GM13977 (cell line): ENCODE data around the gene FAM3A.
"Not testable (repeated sequence)": the region's sequence is repeated elsewhere in the genome, so short reads cannot be mapped to it uniquely, and the experiment has no call there.

Experiments used
- DNase-seq: peaks from one replicate; pipeline ENCODE4 v3.0.0; 2012; ENCODE audit warnings: low spot score
- in situ Hi-C: fragments of 300-500 bp; cut with MboI; formaldehyde crosslinking; loops from one replicate; pipeline ENCODE4 v1.12.0; 2022; ENCODE audit warnings: low sequenced_read_pairs, low pct_unique_long_range_greater_than_20kb, mixed read lengths, inconsistent platforms; ENCODE audit not compliant: unreplicated experiment
- TF ChIP-seq, protein P1 (sequence below): IDR thresholded peaks from 2 replicates; pipeline ENCODE4 v1.5.1; 2012; ENCODE audit warnings: mild to moderate bottlenecking, control low read depth; ENCODE audit not compliant: insufficient read depth; ENCODE audit errors: extremely low read depth, missing control alignments

The FAM3A gene, protein sequence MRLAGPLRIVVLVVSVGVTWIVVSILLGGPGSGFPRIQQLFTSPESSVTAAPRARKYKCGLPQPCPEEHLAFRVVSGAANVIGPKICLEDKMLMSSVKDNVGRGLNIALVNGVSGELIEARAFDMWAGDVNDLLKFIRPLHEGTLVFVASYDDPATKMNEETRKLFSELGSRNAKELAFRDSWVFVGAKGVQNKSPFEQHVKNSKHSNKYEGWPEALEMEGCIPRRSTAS

DNA sequence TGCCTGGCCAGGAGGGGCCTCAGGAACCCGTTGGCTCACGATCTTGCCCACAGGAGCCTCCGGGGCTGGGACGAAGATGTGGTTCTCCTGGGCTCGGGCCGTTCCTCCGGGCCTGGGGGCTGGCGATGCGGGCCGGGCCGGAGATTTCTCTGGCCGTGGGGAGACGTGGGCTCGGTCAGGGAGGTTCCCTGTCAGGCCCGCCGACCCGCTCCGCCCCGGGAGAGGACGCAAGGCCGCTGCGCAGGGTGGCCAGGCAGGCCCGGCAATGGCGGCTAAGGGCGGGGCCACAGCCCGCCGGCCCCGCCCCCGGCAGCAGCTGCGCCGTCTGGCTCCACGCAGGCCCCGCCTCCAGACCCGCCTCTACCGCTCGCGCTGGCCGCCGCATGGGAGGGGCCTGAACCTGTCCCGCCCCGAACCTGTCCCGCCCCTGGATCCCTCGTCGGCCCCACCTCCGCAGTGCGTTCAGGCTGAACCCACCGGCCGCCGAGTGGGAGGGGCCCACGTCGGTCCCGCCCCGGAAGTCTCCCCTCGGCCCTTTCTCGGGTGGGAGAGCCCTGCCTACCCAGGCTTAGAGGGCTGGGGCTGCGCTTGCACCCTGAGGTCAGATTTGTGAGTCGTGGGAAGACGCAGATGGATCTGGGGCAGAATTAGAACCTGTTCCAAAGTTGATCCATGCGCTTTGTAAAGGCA lies at the start of gene FAM3A:
Gene FAM3A (minus strand): TSS at position 267 of the 690 bp plus-strand sequence. CDS start 460 bp downstream, outside the sequence.
- DNase-seq = peak; percentile 91
- in situ Hi-C loops = no loop called here
- TF ChIP-seq, protein P1, sequence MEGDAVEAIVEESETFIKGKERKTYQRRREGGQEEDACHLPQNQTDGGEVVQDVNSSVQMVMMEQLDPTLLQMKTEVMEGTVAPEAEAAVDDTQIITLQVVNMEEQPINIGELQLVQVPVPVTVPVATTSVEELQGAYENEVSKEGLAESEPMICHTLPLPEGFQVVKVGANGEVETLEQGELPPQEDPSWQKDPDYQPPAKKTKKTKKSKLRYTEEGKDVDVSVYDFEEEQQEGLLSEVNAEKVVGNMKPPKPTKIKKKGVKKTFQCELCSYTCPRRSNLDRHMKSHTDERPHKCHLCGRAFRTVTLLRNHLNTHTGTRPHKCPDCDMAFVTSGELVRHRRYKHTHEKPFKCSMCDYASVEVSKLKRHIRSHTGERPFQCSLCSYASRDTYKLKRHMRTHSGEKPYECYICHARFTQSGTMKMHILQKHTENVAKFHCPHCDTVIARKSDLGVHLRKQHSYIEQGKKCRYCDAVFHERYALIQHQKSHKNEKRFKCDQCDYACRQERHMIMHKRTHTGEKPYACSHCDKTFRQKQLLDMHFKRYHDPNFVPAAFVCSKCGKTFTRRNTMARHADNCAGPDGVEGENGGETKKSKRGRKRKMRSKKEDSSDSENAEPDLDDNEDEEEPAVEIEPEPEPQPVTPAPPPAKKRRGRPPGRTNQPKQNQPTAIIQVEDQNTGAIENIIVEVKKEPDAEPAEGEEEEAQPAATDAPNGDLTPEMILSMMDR = no peak

DNA sequence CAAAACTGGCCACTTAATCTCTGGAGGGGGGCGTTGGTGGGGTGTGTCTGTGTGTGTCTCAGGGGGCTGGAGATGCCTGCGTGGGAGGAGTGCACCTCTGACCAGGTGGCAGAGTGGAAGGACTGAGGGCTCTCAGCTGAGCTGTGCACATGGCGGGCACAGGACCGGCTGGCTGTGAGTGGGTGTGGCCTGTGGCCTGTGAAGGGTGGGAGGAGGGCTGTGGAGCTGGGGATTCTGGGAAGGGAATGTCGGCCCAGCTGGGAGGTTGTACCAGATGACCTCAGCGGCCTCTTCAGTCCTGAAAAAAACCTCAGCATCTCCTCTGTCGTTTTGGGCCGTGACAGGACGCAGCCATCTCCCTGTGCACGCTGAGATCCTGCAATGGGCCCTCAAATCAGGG lies 46.3 kb upstream of the FAM3A start:
- in situ Hi-C loops, DNase-seq: not testable (repeated sequence)

DNA sequence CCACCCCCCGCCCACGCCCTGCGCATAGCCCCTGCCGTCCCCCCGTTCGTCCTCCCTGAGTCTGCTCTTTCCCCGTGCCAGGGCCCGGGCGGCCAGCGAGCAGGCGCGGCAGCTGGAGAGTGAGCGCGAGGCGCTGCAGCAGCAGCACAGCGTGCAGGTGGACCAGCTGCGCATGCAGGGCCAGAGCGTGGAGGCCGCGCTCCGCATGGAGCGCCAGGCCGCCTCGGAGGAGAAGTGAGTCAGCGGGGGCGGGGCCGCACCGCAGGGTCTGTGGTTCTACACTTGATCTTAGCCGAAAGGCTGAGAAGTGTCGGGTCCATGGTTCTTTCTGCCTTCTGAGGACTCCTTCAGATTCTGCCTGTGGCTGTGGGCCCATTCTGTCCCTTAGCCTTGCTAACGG lies 44.3 kb upstream of the FAM3A start:
- DNase-seq, in situ Hi-C loops: not testable (repeated sequence)

DNA sequence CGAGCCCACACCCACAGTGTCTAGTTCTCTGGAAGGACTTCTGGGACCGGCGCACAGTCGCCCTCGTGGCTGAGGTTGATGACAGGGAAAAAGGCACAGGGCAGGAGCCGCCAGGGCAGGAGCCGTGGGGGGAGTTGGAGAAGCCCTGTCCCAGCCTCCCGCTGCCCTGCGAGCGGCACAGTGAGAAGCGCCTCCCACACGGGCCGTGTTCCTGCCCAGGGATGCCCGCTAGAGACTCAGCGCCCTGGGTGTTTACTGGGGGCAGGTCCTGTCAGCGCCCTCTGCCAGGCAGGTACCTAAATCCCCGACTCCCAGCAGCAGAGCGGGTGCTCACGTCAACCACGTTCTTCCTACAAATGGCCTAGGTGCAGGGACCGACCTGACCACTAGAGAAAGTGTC lies 42.9 kb upstream of the FAM3A start:
- DNase-seq = not testable (repeated sequence)

DNA sequence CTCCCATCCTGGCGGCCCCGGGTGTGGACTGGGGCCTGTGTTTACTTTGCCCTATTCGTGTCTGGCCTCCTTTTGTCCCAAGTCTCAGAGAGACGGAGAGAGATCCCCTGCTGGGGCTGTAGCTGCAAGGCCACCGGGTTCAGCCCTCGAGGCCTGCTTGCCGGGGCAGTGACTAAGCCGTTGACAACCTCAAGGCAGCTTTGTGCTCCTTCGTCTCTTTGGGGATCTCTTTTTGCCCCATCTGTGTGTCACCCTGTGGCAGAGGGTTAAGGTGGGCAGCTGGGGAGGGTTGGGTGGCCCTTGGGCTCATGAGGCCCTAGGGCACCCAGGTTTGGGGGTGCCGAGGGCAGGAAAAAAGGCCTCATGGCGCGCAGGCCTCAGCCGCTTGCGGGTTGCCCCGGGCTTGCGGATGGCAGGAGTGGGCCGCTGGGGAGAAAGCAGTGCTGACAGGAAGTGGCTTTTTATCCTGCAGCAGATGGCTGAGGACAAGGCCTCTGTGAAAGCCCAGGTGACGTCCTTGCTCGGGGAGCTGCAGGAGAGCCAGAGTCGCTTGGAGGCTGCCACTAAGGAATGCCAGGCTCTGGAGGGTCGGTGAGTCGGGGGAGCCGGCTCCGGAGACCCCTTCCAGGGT lies 42.1 kb upstream of the FAM3A start:
- in situ Hi-C loops, DNase-seq: not testable (repeated sequence)

More for the DNA sequence above, 42.9 kb upstream of the FAM3A start:
- in situ Hi-C loops = not testable (repeated sequence)

DNA sequence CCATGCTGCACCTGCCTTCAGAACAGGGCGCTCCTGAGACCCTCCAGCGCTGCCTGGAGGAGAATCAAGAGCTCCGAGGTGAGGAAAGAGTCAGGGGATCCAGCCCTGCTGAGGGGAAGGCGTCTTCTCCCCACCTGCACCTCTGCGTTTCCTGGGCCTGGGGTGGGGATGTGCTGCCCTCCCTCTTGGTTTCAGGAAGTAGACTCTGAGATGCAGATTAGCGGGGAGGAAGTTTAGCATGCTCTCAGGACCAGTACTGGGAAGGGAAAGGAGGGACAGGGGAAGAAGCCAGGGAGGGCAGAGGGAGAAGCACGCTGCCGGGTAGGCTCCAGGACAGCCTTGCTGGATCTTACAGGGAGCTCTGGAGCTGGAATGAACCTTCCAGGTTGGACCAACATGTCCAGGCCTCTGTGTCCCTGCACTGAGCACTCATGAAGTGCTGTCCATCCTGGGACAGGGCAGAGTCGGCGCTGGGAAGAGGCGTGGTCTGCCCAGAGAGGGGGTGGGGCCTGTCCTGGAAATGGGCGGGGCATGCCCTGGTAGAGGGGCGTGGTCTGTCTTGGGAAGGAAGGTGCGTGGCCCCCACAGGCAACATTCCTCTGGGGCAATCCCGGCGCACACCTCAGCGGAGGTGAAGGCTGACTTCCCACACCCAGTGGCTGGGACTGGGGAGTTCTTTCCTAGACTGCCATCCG lies 36.2 kb upstream of the FAM3A start:
- DNase-seq, in situ Hi-C loops: not testable (repeated sequence)

DNA sequence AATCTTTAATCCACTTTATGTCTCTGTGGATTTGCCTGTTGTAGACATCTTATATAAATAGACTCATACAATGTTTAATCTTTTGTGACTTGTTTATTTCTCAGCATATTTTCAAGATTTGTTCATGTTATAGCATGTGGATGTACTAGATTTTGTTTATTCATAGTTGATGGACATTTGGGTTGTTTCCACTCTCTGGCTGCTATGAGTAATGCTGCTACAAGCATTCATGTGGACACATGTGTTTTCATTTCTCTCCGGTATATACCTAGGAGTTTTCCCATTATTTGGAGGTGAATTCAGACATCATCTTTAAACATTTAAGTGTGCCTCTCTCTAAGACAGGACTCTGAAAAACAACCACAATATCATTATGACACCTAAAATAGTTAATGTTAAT lies 33.7 kb upstream of the FAM3A start:
- TF ChIP-seq, protein P1 = no peak
- in situ Hi-C loops = no loop called here
- DNase-seq = no peak

DNA sequence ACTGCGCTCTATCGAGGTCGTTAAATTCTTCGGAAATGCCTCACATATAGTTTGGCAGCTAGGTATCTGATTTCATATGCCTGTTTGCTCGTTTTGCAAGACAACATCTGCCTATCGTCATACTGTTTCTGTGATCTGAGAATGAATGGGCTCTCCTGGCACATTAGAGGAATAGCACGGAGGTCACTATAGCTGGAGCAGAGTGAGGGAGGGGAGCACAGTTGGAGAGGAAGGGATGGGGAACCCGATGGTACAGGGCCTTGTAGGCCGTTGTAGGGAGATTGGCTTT lies 31.9 kb upstream of the FAM3A start:
- TF ChIP-seq, protein P1 = no peak
- DNase-seq = no peak
- in situ Hi-C loops = no loop called here

DNA sequence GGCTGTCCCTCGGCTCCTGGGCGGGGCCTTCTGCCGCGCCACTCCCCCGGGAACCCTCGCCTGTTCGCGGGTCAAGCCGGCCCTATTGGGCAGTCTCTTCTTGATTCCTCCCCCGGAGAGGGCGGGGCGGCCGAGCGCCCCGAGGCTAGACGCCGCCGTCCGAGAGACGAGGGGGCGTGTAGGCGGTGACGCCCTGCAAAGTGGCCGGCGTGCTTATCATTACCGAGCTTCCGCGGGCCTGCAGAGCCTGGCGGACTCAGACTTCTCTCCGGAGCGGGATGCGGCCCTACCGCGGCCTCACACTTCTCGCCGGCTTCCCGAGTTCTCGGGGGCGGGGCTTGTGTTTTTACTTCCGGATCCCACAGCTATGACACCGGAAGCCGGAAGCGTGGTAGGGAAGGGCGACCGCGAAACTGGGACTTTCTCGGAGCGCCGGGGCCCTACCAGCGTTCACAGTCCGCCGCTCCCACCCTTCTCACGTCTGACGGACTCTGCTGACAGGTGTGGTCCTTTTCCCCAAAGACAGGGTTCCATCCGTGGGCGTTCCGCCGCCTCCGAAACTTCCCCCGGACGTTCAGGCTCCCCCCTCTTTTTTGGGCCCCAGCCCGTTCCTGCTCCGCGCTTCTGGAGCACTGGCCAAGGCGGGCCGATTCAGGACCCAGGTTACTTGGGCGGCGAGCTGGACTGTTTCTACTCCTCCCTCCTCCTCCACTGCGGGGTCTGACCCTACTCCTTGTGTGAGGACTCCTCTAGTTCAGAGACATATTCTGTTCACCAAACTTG lies 31.4 kb upstream of the FAM3A start, which contains the start of gene IKBKG:
Gene IKBKG (plus strand): TSS at position 376 of the 783 bp plus-strand sequence. CDS start 4,383 bp downstream, outside the sequence.
- DNase-seq = peak; percentile 95
- TF ChIP-seq, protein P1 = no peak
- in situ Hi-C loops = no loop called here
